Omental fat pad (tissue), 4 donors: Measurements from ENCODE around the gene ADGRD1. TPM values are rescaled to one million over a fixed set of nuclear protein-coding genes. Genes with fewer than 3 reads are reported as not detected.

ENCODE experiments used
- ATAC-seq: fragments of 150-250 bp; one replicate; pipeline ENCODE4 v1.9.1; 2016; ENCODE audit warnings: mild to moderate bottlenecking, moderate library complexity; ENCODE audit not compliant: low FRiP score
- DNase-seq: peaks from one replicate; pipeline ENCODE4 v3.0.0-alpha.2; 2019; ENCODE audit warnings: low spot score
- CTCF ChIP-seq, 3 donors: fragments of 450-650 bp; IDR thresholded peaks; one replicate each; pipeline ENCODE4 v1.5.1; 2016 to 2017; ENCODE audit warnings: antibody characterized with exemption in 3 of 3, mild to moderate bottlenecking in 3 of 3, moderate library complexity in 2 of 3
- total RNA-seq, 4 donors: library from RNA; depleted of rRNA; stranded (reverse); fragments of >200 nt; gene quantifications; one replicate each; pipeline ENCODE4 v1.1.0, GENCODE V29; 2016

The ADGRD1 gene
- total RNA-seq, 4 donors from 2014 or later: 34.3 to 98.6 (median 52.4) TPM

GRCh38 chr12:130983328-130984017 is 29.8 kb downstream of the ADGRD1 start:
- TF ChIP-seq CTCF (IDR thresholded peaks at IDR 0.05): no peak
- ATAC-seq (no peak), DNase-seq (no peak)

GRCh38 chr12:130984183-130985058 is 30.7 kb downstream of the ADGRD1 start:
- no peak for TF ChIP-seq CTCF (IDR thresholded peaks at IDR 0.05)
- ATAC-seq: no peak
- DNase-seq: no peak

GRCh38 chr12:130987151-130987931 is 33.6 kb downstream of the ADGRD1 start:
- DNase-seq (no peak), ATAC-seq (no peak)
- no peak for TF ChIP-seq CTCF (IDR thresholded peaks at IDR 0.05)

- no peak for TF ChIP-seq CTCF (IDR thresholded peaks at IDR 0.05)
- ATAC-seq: no peak
- DNase-seq: no peak
These were observed 34.6 kb downstream of the ADGRD1 start for GRCh38 chr12:130988261-130988660.

GRCh38 chr12:130988751-130989150 is 35.0 kb downstream of the ADGRD1 start:
- ATAC-seq: peak; percentile 25

GRCh38 chr12:130989391-130989790 is 35.7 kb downstream of the ADGRD1 start:
- no peak for ATAC-seq
- DNase-seq: no peak
- TF ChIP-seq CTCF (IDR thresholded peaks at IDR 0.05): no peak

More at GRCh38 chr12:130988751-130989150, 35.0 kb downstream of the ADGRD1 start:
- no peak for TF ChIP-seq CTCF (IDR thresholded peaks at IDR 0.05)
- no peak for DNase-seq
